Stomach (tissue), 9 donors: Measurements from ENCODE around the gene TANGO2. TPM values are rescaled to one million over a fixed set of nuclear protein-coding genes. Genes with fewer than 3 reads are reported as not detected.

Experiments
- DNase-seq, 2 donors: peaks; one replicate each; pipeline versions ENCODE4 v3.0.0 to v3.0.0-alpha.2; 2013 to 2019
- H3K27ac ChIP-seq, 5 donors: fragments of 200-600 bp in 4 of 5; sonication (generic) in 4 of 5; one replicate each; pipeline ENCODE4 v1.5.1; 2013 to 2019; ENCODE audit warnings: mild to moderate bottlenecking in 1 of 5, moderate library complexity in 1 of 5
- H3K27me3 ChIP-seq, 3 donors: fragments of 200-600 bp; sonication (generic); one replicate each; pipeline ENCODE4 v1.5.1; 2017 to 2019; ENCODE audit warnings: mixed run types in 1 of 3
- H3K36me3 ChIP-seq, 4 donors: fragments of 200-600 bp; sonication (generic); 1 replicate in 3 of 4; 2 replicates in 1 of 4; pipeline ENCODE4 v1.5.1; 2016 to 2019
- H3K4me1 ChIP-seq, 4 donors: fragments of 200-600 bp; sonication (generic); one replicate each; pipeline ENCODE4 v1.5.1; 2016 to 2019
- H3K4me3 ChIP-seq, 4 donors: fragments of 200-600 bp; sonication (generic) in 3 of 4; one replicate each; pipeline ENCODE4 v1.5.1; 2016 to 2019; ENCODE audit warnings: mild to moderate bottlenecking in 1 of 4
- H3K9me3 ChIP-seq, 4 donors: fragments of 200-600 bp; sonication (generic); one replicate each; pipeline ENCODE4 v1.5.1; 2016 to 2019
- EP300 ChIP-seq: sonication (generic); formaldehyde crosslinking; IDR thresholded peaks from one replicate; pipeline ENCODE4 v1.6.1; 2017; ENCODE audit warnings: antibody characterized with exemption
- POLR2A ChIP-seq, 4 donors: fragments of 450-650 bp; IDR thresholded peaks; one replicate each; pipeline ENCODE4 v1.6.1; 2016; ENCODE audit warnings: antibody characterized with exemption in 4 of 4, control low read depth in 2 of 4, mild to moderate bottlenecking in 1 of 4, moderate library complexity in 1 of 4
- POLR2AphosphoS5 ChIP-seq, 3 donors: sonication (generic); formaldehyde crosslinking; IDR thresholded peaks; one replicate each; pipeline ENCODE4 v1.6.1; 2016; ENCODE audit warnings: antibody characterized with exemption in 3 of 3
- WGBS, 5 donors: extraction: QIAGEN DNeasy Blood & Tissue Kit in 3 of 5; methylation state at CpG; one replicate each; pipeline versions ENCODE4 v1.1.5 to v1.1.7; 2013 to 2018; 5-methylcytosine and 5-hydroxymethylcytosine counted together
- intact Hi-C: fragments of 100-400 bp; cut with DNase I; formaldehyde crosslinking; loops from one replicate; pipeline ENCODE4 v1.15.1; 2023; ENCODE audit warnings: low total_unique reads
- polyA plus RNA-seq, 3 donors: library from polyadenylated mRNA; stranded (reverse); fragments of 200-250 nt; gene quantifications; one replicate each; pipeline ENCODE4 v1.2.3, GENCODE V29; 2013
- total RNA-seq, 5 donors: library from RNA; depleted of rRNA; stranded (reverse); fragments of >200 nt; gene quantifications; one replicate each; pipeline versions ENCODE4 v1.1.0 to v1.2.3, GENCODE V29; 2014 to 2016
- TF ChIP-seq, protein P1 (sequence below), 7 experiments: fragments of 450-650 bp in 4 of 7; fragments of 200-600 bp in 3 of 7; sonication (generic) in 3 of 7; IDR thresholded peaks; one replicate each; pipeline ENCODE4 v1.5.1; 2016 to 2019; ENCODE audit warnings: antibody characterized with exemption in 7 of 7, control low read depth in 2 of 7, mild to moderate bottlenecking in 1 of 7
- donor health status: healthy with polysubstance abuse.
- donor health status: Bipolar disorder and iron deficiency.
- donor health status: healthy.

TANGO2 gene
- total and polyA plus RNA-seq, 8 donors, result 13.8 to 38.8 (median 26.6) TPM

GRCh38 chr22:19998991-19999820, 21.7 kb upstream of the TANGO2 start:
- TF ChIP-seq, protein P1, sequence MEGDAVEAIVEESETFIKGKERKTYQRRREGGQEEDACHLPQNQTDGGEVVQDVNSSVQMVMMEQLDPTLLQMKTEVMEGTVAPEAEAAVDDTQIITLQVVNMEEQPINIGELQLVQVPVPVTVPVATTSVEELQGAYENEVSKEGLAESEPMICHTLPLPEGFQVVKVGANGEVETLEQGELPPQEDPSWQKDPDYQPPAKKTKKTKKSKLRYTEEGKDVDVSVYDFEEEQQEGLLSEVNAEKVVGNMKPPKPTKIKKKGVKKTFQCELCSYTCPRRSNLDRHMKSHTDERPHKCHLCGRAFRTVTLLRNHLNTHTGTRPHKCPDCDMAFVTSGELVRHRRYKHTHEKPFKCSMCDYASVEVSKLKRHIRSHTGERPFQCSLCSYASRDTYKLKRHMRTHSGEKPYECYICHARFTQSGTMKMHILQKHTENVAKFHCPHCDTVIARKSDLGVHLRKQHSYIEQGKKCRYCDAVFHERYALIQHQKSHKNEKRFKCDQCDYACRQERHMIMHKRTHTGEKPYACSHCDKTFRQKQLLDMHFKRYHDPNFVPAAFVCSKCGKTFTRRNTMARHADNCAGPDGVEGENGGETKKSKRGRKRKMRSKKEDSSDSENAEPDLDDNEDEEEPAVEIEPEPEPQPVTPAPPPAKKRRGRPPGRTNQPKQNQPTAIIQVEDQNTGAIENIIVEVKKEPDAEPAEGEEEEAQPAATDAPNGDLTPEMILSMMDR (IDR thresholded peaks at IDR 0.05), result no peak
- TF ChIP-seq POLR2A (IDR thresholded peaks at IDR 0.05) (no peak), EP300 (no peak), POLR2AphosphoS5 (IDR thresholded peaks at IDR 0.05) (no peak)
- Histone ChIP-seq H3K27ac (peak overlapping the region in 1 of 5 donors; percentile 15), H3K27me3 (no peaks in the 10 kb centered on the region), H3K4me3 (no peak overlapping the region), H3K36me3 (no peaks in the 10 kb centered on the region), H3K4me1 (peaks cover 0 to 38% (median 16%) of the 10 kb centered on the region in 4 donors), H3K9me3 (peaks cover 0 to 2% (median 0%) of the 10 kb centered on the region in 4 donors)
- WGBS, 5 donors, result 58 to 73% (median 59%) methylated on average over 4 to 8 of the region's 8 CpGs
- DNase-seq, result no peak
- intact Hi-C loops, result no loop called here

- peak in 1 of 2 donors; percentile 72 for DNase-seq
Observed at GRCh38 chr22:20000246-20001081, 20.4 kb upstream of the TANGO2 start.

DNA sequence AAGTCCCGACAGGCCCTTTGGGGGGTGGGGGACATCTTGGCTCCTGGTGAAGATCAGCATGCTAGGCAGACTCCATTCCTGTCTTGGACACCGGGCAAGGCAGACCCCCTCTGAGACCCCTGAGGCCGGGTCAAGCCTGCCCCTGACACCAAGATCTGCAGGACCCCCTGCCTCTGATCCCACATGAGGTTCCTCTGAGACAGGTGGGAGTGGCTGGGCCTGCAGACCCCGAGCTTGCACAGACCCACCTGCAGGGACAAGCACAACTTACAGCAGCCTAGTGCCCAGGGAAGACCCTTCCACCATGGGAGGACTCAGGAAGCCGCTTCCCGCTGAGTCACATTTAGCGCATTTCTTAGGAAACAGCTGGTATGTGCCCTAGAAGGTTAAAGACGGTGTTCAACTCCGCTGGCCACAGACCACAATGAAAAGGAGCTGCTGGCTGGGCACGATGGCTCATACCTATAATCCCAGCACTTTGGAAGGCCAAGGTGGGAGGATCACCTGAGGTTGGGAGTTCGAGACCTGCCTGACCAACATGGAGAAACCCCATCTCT, 19.8 kb upstream of the TANGO2 start:
- TF ChIP-seq EP300 (no peak), POLR2AphosphoS5 (IDR thresholded peaks at IDR 0.05) (no peak), POLR2A (IDR thresholded peaks at IDR 0.05) (no peak)
- TF ChIP-seq, protein P1 (IDR thresholded peaks at IDR 0.05), result no peak
- H3K4me3 ChIP-seq, result no peak overlapping the region
- H3K27ac ChIP-seq, result no peak overlapping the region
- DNase-seq, result no peak
- no peaks in the 10 kb centered on the region for H3K36me3 ChIP-seq
- intact Hi-C loops, result no loop called here
- H3K4me1 ChIP-seq, result peaks cover 0 to 26% (median 14%) of the 10 kb centered on the region in 4 donors
- H3K27me3 ChIP-seq, result no peaks in the 10 kb centered on the region
- H3K9me3 ChIP-seq, result peaks cover 0 to 6% (median 0%) of the 10 kb centered on the region in 4 donors
- 66 to 85% (median 80%) methylated on average over 9 to 11 of the region's 11 CpGs for WGBS, 5 donors

More at GRCh38 chr22:20000246-20001081, 20.4 kb upstream of the TANGO2 start:
- WGBS, 5 donors, result 77 to 89% (median 85%) methylated on average over 11 to 14 of the region's 14 CpGs
- Histone ChIP-seq H3K36me3 (no peaks in the 10 kb centered on the region), H3K4me3 (no peak overlapping the region), H3K9me3 (peaks cover 0 to 6% (median 0%) of the 10 kb centered on the region in 4 donors), H3K27me3 (no peaks in the 10 kb centered on the region), H3K27ac (no peak overlapping the region), H3K4me1 (peaks cover 0 to 33% (median 16%) of the 10 kb centered on the region in 4 donors)
- TF ChIP-seq POLR2AphosphoS5 (IDR thresholded peaks at IDR 0.05), result no peak
- no peak for TF ChIP-seq EP300
- intact Hi-C loops, result no loop called here

GRCh38 chr22:20002128-20002527, 18.8 kb upstream of the TANGO2 start:
- Histone ChIP-seq H3K4me3 (no peak overlapping the region), H3K9me3 (peaks cover 0 to 6% (median 0%) of the 10 kb centered on the region in 4 donors), H3K27me3 (no peaks in the 10 kb centered on the region), H3K36me3 (no peaks in the 10 kb centered on the region), H3K4me1 (peaks cover 0 to 26% (median 13%) of the 10 kb centered on the region in 4 donors), H3K27ac (no peak overlapping the region)
- intact Hi-C loops, result no loop called here
- WGBS, 5 donors, result 74 to 84% (median 82%) methylated on average over 9 of the region's 9 CpGs
- DNase-seq, result no peak
- TF ChIP-seq POLR2AphosphoS5 (IDR thresholded peaks at IDR 0.05) (no peak), EP300 (no peak), POLR2A (IDR thresholded peaks at IDR 0.05) (no peak)
- TF ChIP-seq, protein P1 (IDR thresholded peaks at IDR 0.05), result no peak
